Measurements from ENCODE around the gene RINL. TPM values are rescaled to one million over a fixed set of nuclear protein-coding genes. Genes with fewer than 3 reads are reported as not detected.
A peak's percentile ranks its signal among the peaks of the same experiment; 100 is the strongest.

The RINL gene
- total RNA-seq, 2 donors from 2014 or later = 122 to 151 TPM

GRCh38 chr19:38912600-38913514 lies 34.8 kb upstream of the RINL start:
- H3K27me3 Mint-ChIP-seq (ENCODE audit: low read depth) = no peaks in the 10 kb centered on the region
- peak in 1 of 2 donors; percentile 31 for ATAC-seq (replicated peaks in 1 of 2)
- H3K4me1 Mint-ChIP-seq (ENCODE audit: low read depth) = peaks cover 6% of the 10 kb centered on the region
- no peaks in the 10 kb centered on the region for H3K9me3 Mint-ChIP-seq
- H3K4me3 Mint-ChIP-seq = no peak overlapping the region
- peaks cover 1 to 3% of the 10 kb centered on the region in 2 donors for H3K36me3 Mint-ChIP-seq (ENCODE audit: insufficient read depth in 2 of 2)
- DNase-seq = no peak
- peak overlapping the region; percentile 22 for H3K27ac Mint-ChIP-seq

- DNase-seq (no peak), ATAC-seq (replicated peaks in 1 of 2) (no peak)
- Mint-ChIP-seq H3K4me3 (no peak overlapping the region), H3K9me3 (no peaks in the 10 kb centered on the region), H3K36me3 (ENCODE audit: insufficient read depth in 2 of 2) (peaks cover 7 to 8% of the 10 kb centered on the region in 2 donors), H3K27ac (no peak overlapping the region), H3K4me1 (ENCODE audit: low read depth) (peaks cover 6% of the 10 kb centered on the region), H3K27me3 (ENCODE audit: low read depth) (no peaks in the 10 kb centered on the region)
These were observed 33.4 kb upstream of the RINL start for GRCh38 chr19:38911388-38912001.

GRCh38 chr19:38910488-38910887 lies 32.4 kb upstream of the RINL start:
- Mint-ChIP-seq H3K9me3 (no peaks in the 10 kb centered on the region), H3K4me1 (ENCODE audit: low read depth) (peaks cover 6% of the 10 kb centered on the region), H3K4me3 (no peak overlapping the region), H3K27ac (no peak overlapping the region), H3K36me3 (ENCODE audit: insufficient read depth in 2 of 2) (peaks cover 7 to 8% of the 10 kb centered on the region in 2 donors), H3K27me3 (ENCODE audit: low read depth) (no peaks in the 10 kb centered on the region)
- DNase-seq = no peak
- ATAC-seq (replicated peaks in 1 of 2) = no peak

- no peak for ATAC-seq (replicated peaks in 1 of 2)
- no peak for DNase-seq
- peaks cover 6% of the 10 kb centered on the region for H3K4me1 Mint-ChIP-seq (ENCODE audit: low read depth)
- peaks cover 8 to 15% of the 10 kb centered on the region in 2 donors for H3K36me3 Mint-ChIP-seq (ENCODE audit: insufficient read depth in 2 of 2)
- no peaks in the 10 kb centered on the region for H3K9me3 Mint-ChIP-seq
- H3K27me3 Mint-ChIP-seq (ENCODE audit: low read depth) = no peaks in the 10 kb centered on the region
- H3K27ac Mint-ChIP-seq = no peak overlapping the region
- H3K4me3 Mint-ChIP-seq = no peak overlapping the region
These were observed 30.8 kb upstream of the RINL start for GRCh38 chr19:38908911-38909310.

- DNase-seq = no peak
- Mint-ChIP-seq H3K4me3 (no peak overlapping the region), H3K4me1 (ENCODE audit: low read depth) (peaks cover 4% of the 10 kb centered on the region), H3K27me3 (ENCODE audit: low read depth) (no peaks in the 10 kb centered on the region), H3K36me3 (ENCODE audit: insufficient read depth in 2 of 2) (peaks cover 8 to 17% of the 10 kb centered on the region in 2 donors), H3K27ac (no peak overlapping the region), H3K9me3 (no peaks in the 10 kb centered on the region)
- ATAC-seq (replicated peaks in 1 of 2) = no peak
These were observed 29.6 kb upstream of the RINL start for GRCh38 chr19:38907670-38908069.

GRCh38 chr19:38907227-38907626 lies 29.2 kb upstream of the RINL start:
- Mint-ChIP-seq H3K9me3 (no peaks in the 10 kb centered on the region), H3K27ac (no peak overlapping the region), H3K27me3 (ENCODE audit: low read depth) (no peaks in the 10 kb centered on the region), H3K4me1 (ENCODE audit: low read depth) (no peaks in the 10 kb centered on the region), H3K36me3 (ENCODE audit: insufficient read depth in 2 of 2) (peaks cover 8 to 18% of the 10 kb centered on the region in 2 donors), H3K4me3 (no peak overlapping the region)
- no peak for ATAC-seq (replicated peaks in 1 of 2)
- DNase-seq = no peak

- no peak overlapping the region for H3K27ac Mint-ChIP-seq
- peaks cover 10% of the 10 kb centered on the region for H3K4me1 Mint-ChIP-seq (ENCODE audit: low read depth)
- no peak for DNase-seq
- H3K36me3 Mint-ChIP-seq (ENCODE audit: insufficient read depth in 2 of 2) = peaks cover 12 to 27% of the 10 kb centered on the region in 2 donors
- H3K27me3 Mint-ChIP-seq (ENCODE audit: low read depth) = no peaks in the 10 kb centered on the region
- no peak overlapping the region for H3K4me3 Mint-ChIP-seq
- ATAC-seq (replicated peaks in 1 of 2) = no peak
- peaks cover 0 to 2% of the 10 kb centered on the region in 2 donors for H3K9me3 Mint-ChIP-seq
These were observed 27.5 kb upstream of the RINL start for GRCh38 chr19:38905620-38906019.

- DNase-seq = no peak
- H3K4me1 Mint-ChIP-seq (ENCODE audit: low read depth) = peaks cover 12% of the 10 kb centered on the region
- H3K27ac Mint-ChIP-seq = no peak overlapping the region
- H3K4me3 Mint-ChIP-seq = no peak overlapping the region
- no peaks in the 10 kb centered on the region for H3K27me3 Mint-ChIP-seq (ENCODE audit: low read depth)
- H3K36me3 Mint-ChIP-seq (ENCODE audit: insufficient read depth in 2 of 2) = peaks cover 15 to 27% of the 10 kb centered on the region in 2 donors
- peaks cover 0 to 2% of the 10 kb centered on the region in 2 donors for H3K9me3 Mint-ChIP-seq
- ATAC-seq (replicated peaks in 1 of 2) = no peak
These were observed 26.8 kb upstream of the RINL start for GRCh38 chr19:38904581-38905539.

GRCh38 chr19:38901683-38902082 lies 23.6 kb upstream of the RINL start:
- Mint-ChIP-seq H3K4me3 (peak overlapping the region; percentile 7 to 66), H3K27ac (peak overlapping the region; percentile 57), H3K4me1 (ENCODE audit: low read depth) (peaks cover 31% of the 10 kb centered on the region), H3K36me3 (ENCODE audit: insufficient read depth in 2 of 2) (peaks cover 9 to 22% of the 10 kb centered on the region in 2 donors), H3K27me3 (ENCODE audit: low read depth) (no peaks in the 10 kb centered on the region), H3K9me3 (peaks cover 0 to 2% of the 10 kb centered on the region in 2 donors)
- ATAC-seq (replicated peaks in 1 of 2) = no peak
- DNase-seq = no peak

- H3K27ac Mint-ChIP-seq = peak overlapping the region; percentile 92
- peaks cover 9 to 22% of the 10 kb centered on the region in 2 donors for H3K36me3 Mint-ChIP-seq (ENCODE audit: insufficient read depth in 2 of 2)
- no peaks in the 10 kb centered on the region for H3K27me3 Mint-ChIP-seq (ENCODE audit: low read depth)
- ATAC-seq (replicated peaks in 1 of 2) = no peak
- peaks cover 0 to 2% of the 10 kb centered on the region in 2 donors for H3K9me3 Mint-ChIP-seq
- H3K4me1 Mint-ChIP-seq (ENCODE audit: low read depth) = peaks cover 31% of the 10 kb centered on the region
- peak overlapping the region; percentile 86 to 96 for H3K4me3 Mint-ChIP-seq
- no peak for DNase-seq
These were observed 22.7 kb upstream of the RINL start for GRCh38 chr19:38900743-38901190.

- H3K4me3 Mint-ChIP-seq = peak overlapping the region; percentile 86 to 96
- ATAC-seq (replicated peaks in 1 of 2) = no peak
- H3K4me1 Mint-ChIP-seq (ENCODE audit: low read depth) = peaks cover 31% of the 10 kb centered on the region
- H3K36me3 Mint-ChIP-seq (ENCODE audit: insufficient read depth in 2 of 2) = peaks cover 9 to 20% of the 10 kb centered on the region in 2 donors
- no peak for DNase-seq
- no peaks in the 10 kb centered on the region for H3K27me3 Mint-ChIP-seq (ENCODE audit: low read depth)
- H3K27ac Mint-ChIP-seq = peak overlapping the region; percentile 92
- peaks cover 0 to 2% of the 10 kb centered on the region in 2 donors for H3K9me3 Mint-ChIP-seq
These were observed 22.1 kb upstream of the RINL start for GRCh38 chr19:38900202-38900629.

GRCh38 chr19:38899447-38900201 lies 21.5 kb upstream of the RINL start, which contains the start of the genes NFKBIB and SIRT2:
Gene NFKBIB (plus strand): TSS chr19:38899969. CDS start chr19:38900033, 64 bp downstream.
Gene SIRT2 (minus strand): TSS chr19:38899618. CDS start chr19:38899521, 97 bp downstream.
- peak within 1 kb of the TSS; percentile 86 to 96 for H3K4me3 Mint-ChIP-seq
- ATAC-seq (replicated peaks in 1 of 2) (peak; percentile 94 to 95), DNase-seq (peak; percentile 99 to 100)
- H3K9me3 Mint-ChIP-seq = peaks cover 0 to 2% of the 10 kb centered on the region in 2 donors
- no peaks in the 10 kb centered on the region for H3K27me3 Mint-ChIP-seq (ENCODE audit: low read depth)
- peaks cover 31% of the 10 kb centered on the region for H3K4me1 Mint-ChIP-seq (ENCODE audit: low read depth)
- peaks cover 9 to 19% of the 10 kb centered on the region in 2 donors for H3K36me3 Mint-ChIP-seq (ENCODE audit: insufficient read depth in 2 of 2)
- H3K27ac Mint-ChIP-seq = peak within 1 kb of the TSS; percentile 92

Data from activated T-cell treated with anti-CD3 and anti-CD28 coated beads, Interleukin-2, amount 50 U/mL, for 72 hours (primary cell).